Stimulated activated CD8-positive, alpha-beta memory T cell treated with anti-CD3 and anti-CD28 coated beads, Interleukin-15, amount 100 ng/mL, for 24 hours (primary cell): ENCODE measurements around the gene NPFFR1.
"Not testable (repeated sequence)": the region's sequence is repeated elsewhere in the genome, so short reads cannot be mapped to it uniquely, and the experiment has no call there.

ENCODE experiments used
- DNase-seq: peaks from one replicate; pipeline ENCODE4 v3.0.0-alpha.2; 2020; ENCODE audit warnings: low read depth

The NPFFR1 gene

DNA sequence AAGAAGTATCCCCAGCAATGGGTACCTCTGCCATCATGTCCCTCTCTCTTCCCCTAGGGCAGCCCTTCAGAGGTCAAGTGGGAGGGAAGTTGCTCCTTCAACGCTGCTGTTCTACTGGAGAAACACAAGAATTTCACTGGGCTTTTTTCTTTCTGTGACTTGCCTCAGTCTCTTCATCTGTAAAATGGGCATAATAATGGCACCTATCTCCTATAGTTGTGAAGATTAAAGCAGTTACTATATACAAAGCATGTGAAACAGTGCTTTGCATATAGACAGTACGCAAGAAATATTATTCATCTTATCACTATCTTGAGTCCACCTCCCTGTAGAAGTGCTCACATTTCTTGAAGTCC is 1.6 kb upstream of the NPFFR1 start:
- DNase-seq, result no peak

DNA sequence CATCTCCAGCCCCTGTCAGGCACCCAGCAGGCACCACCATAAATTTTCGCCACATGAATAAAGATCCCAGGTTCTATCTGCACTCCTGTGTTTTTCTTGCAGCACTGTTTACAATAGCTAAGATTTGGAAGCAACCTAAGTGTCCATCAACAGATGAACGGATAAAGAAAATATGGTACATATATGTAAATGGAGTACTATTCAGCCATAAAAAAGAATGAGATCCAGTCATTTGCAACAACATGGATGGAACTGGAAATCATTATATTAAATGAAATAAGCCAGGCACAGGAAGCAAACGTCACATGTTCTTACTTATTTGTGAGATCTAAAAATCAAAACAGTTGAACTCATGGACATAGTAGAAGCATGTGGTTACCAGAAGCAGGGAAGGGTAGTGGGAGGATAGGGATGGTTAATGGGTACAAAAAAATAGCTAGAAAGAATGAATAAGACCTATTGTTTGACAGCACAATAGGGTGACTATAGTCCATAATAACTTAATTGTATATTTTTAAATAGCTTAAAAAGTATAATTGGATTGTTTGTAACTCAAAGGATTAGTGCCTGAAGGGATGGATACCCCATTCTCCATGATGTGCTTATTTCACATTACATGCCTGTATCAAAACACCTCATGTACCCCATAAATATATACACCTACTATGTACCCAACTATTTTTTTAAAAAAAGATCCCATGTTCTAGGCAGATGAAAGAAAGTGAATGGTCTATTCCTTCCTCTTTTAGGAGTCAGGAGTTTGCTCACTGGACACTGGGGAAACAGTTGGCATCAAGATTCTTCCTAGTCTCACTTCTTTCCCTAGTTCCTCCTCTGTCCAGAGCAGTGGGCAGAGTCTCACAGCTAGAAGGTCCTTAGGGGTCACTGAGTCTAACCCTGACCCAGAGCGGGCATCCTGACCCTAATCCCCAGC is 1.0 kb upstream of the NPFFR1 start:
- no peak for DNase-seq

DNA sequence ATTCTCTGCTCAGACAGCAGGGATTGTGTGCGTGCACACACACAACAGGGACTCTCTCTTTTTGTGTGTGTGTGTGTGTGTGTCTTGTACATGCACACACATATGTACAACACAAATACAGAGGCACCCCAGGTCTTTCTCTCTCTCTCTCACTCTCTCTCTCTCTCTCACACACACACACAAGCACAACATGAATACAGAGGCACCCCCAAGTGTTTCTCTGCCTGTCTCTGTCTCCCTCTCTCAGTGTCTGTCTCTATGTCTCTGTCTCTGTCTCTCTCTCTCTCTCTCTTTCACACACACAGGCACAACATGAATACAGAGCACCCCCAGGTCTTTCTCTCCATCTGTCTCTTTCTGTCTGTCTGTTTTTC is 746 bp downstream of the NPFFR1 start:
- no peak for DNase-seq

DNA sequence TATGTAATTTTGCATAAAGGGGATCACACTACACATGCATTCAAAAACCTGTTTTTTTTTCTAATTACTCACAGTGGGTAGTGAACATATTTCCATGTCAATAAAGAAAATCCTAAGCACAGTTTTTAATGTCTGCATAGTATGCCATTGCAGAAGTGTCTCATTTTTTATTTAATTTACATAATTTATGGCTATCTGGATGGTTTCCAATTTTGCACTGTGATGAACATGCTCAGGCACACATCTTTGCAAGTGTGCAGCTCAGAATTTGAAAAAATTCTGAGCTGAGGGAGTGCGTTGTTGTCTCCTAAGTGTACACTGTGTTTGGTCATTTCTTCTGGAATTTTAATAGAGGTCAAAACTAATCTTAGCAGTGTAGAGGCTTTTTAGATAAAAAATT is 2.2 kb downstream of the NPFFR1 start:
- DNase-seq, result no peak

DNA sequence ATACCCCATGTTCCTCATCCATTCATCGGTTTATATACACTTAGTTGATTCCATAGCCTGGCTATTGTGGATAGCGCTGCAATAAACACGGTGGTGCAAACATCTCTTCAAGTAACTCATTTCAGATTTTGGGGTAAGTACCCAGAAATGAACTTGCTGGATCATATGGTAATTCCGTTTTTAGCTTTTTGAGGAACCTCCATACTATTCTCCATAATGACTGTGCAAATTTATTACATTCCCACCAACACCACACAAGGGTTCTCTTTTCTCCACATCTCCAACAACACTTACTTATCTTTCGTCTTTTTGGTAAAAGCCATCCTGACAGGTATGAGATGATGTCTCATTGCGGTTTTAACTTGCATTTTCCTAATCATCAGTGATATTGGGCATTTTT is 3.7 kb downstream of the NPFFR1 start:
- DNase-seq, result no peak

DNA sequence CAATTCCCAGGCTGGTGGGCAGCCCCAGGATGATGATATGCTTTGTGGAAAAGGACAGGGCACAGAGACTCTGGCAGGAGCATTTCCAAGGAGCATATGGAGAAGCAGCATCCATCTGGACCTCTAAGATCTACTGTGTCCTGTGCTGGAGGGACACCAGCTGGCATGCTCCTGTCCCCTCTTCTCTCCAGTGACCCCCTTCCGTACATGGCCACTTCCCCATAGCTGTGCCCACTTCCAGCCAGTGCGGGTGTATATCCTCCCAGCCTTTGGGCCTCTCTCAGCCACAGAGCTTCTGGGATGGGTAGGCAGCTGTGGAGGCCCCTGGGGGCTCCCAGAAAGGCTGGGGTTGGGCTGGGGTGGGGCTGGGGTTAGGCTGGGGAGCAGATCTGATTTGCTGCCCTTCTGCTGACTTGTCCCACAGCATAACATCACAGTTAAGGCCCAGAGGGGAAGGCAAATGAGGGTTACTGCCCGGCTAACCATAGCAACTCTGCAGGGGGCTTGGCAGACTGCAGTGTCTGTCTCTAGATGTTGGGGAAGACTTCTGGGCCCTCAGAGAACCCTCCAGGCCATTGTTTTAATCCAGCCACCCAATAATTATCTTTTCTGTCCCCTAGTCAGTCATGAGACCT is 6.3 kb downstream of the NPFFR1 start:
- no peak for DNase-seq

DNA sequence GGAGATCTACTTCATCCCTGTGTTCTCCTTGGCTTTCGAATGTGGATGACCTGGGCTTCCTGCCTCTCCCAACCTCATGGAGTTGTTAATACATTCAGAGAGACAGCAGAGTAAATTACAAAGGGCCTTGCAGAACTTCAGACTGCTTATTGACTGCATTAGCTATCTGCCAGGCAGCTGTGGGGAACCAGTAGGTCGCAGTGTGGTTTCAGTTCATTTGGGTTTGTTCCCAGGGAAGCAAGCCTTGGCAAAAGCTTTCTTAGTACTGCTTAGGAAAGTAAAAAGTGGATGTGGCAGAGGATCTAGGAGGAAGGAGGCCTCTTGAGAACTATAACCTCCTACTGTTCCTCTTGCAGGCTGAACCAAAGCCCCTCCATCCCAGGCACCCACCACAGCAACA is 9.2 kb downstream of the NPFFR1 start:
- no peak for DNase-seq

DNA sequence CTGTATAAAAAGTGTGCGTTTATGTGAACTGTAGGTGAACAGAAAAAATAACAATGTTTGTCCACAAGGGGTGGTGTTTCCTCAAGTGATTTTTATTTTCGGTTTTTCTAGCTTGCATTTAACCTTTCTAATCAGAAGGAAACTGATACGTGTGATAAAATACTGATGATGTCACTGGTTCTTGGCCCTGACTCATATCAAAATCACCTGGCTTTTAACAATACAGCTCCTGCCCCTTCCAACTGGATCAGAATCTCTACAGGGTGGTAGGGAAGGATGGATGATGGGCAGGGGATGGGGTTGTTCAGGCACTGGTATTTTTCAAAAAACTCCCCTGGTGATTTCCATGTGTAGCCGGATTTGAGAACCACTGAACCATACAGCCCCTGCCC is 10.9 kb downstream of the NPFFR1 start:
- no peak for DNase-seq

DNA sequence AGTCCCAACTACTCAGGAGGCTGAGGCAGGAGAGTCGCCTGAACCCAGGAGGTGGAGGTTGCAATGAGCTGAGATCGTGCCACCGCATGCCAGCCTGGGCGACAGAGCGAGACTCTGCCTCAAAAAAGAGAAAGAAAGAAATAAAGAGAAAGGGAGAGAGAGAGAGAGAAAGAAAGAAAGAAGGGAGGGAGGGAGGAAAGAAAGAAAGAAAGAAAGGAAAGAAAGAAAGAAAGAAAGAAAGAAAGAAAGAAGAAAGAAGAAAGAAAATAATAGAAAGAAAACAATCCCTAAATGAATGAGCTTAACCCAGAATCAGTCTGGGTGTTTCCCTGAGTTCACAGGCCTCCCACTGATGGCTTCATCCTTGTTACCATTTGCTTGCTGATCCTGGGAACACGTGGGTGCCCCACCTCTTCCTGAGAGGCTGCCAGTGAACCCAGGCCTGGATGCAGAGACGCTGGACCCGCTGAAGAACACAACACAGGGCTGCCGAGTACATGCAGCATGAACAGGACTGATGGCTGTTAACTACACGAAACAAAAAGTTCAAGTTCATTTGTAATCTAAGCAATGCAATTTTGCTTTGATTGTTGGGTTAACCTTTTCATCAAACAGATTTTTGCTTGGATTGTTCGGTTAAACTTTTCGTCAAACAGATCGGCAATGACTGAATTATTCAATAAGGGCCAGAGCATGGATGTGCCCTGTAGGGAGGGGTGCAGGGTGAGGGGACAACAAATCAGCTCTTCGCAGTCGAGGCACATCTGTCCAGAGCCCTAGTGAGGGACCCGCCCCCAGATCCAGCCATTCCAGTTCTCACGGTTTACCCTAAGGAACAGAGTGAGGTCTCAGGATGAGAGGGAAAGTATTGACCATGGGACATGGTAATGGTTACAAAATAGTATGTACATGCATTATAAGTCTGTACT is 11.5 kb downstream of the NPFFR1 start:
- DNase-seq, result no peak

DNA sequence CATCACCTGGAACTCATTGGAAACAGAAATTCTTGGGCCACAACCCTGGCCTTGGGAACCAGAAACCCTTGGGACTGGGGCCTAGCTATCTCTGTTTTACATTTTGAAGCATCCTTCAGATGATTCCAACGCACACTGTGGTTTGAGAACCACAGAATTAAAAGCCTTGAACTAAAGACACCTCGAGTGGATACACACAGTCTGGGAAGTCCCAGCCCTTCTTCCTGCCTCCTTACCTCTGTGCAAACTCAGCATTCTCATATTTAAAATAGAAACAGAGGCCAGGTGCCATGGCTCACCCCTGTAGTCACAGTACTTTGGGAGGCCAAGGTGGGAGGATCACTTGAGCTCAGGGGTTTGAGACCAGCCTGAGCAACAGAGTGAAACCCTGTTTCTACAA is 12.9 kb downstream of the NPFFR1 start:
- no peak for DNase-seq

DNA sequence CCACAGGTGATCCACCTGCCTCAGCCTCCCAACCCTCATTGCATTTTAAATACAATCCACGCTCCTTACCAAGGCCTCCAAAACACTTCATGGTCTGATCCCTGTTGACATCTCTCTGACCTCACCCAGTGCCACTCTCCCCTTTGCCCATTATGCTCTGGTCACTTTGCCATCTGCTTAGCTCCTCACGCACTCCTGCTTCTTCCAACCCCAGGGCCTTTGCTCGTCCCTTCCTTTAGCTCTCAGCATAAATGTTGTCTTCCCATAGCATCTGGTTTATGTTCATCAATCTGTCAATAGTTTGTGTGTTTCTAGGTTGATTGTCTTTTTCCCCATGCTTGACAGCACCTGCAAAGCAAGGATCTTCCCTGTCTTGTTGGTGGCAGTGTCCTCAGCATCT is 14.1 kb downstream of the NPFFR1 start:
- no peak for DNase-seq

DNA sequence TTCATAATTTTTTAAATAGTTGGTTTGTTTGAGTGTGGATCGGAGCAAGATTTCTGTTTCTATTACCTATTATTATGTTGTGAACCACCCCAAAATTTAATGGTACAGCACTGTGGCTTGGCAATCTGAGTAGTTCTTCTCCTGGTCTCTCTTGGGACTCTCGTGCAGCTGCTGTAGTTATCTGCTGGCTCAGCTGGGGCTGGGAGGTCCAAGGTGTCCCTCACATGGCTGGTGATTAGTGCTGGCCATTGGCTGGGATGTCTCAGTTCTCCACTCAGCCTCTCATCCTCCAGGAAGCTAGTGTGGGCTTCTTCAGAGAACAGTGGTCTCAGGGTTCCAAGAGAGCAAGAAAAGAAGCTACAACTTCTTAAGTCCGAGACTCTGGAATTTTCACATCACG is 15.4 kb downstream of the NPFFR1 start:
- no peak for DNase-seq

DNA sequence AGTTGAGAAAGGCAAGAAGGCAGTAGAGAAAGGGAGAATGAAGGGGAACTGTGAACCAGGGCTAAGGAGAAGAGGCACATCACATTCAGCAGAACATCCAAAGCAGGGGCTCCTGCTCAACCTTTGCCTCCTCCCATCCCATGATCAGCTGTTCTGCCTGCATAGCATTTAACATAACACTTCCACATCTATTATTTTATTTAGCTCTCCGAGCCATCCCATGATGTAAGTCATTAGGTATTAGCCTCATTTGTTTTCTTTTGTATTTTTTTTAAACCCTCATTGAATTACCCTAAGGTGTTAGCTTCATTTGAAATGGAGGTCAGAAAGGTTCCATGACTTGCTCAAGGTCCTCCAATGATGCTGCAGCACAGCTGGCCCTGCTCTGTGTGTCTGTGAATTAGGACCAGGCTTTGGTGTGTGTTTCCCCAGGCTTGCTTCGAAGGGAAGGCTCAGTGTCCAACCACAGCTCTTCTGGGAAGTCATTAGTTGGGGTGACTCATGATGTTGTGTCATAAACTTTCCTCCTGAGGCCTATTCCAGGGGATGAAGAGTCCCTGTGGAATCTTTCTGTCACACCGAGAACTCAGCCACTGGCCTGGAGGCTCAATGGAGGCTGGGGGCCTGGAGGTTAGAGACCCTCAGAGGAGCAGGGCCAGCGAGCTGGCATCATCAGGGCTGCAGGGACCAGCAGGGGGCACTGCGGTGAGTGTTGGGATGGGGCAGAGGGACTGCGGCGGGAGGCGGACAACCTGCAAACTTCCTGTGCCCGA is 16.5 kb downstream of the NPFFR1 start:
- DNase-seq, result no peak

DNA sequence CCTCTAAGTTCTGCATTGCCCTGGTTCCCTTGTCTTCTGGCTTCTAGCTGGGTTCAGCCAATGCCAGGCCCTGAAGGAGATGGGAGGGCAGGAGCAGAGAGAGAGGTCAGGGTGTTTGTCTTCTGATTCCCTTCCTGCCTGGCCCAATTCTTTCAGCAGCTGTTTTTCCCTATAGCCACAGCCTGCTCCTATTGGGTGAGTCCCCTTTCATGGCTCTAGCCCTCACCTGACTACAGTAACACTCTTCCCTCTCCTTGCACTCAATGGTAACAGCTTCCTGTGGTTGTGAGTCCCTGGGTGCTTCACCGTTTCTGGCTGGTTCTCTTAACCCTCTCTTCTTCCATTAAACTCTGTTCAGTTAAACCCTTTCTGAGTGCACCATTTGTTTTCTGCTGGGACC is 17.1 kb downstream of the NPFFR1 start:
- DNase-seq, result no peak

DNA sequence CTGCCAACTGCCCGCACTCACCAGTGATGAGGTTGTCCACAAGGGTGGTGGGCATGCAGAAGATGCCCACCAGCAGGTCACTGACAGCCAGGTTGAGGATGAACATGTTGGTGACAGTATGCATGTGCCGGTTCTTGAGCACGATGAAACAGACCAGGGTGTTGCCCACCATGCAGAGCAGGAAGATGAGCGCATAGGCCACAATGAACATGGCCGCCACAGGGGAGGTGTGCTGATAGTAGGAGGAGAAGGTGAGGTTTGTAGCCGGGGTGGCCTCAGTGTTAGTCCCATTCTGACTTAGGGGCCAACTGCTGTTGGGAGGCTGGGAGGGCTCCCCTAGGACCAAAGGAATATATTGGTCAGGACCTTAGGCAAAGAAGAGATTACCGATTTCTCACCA is 17.7 kb downstream of the NPFFR1 start:
- no peak for DNase-seq

DNA sequence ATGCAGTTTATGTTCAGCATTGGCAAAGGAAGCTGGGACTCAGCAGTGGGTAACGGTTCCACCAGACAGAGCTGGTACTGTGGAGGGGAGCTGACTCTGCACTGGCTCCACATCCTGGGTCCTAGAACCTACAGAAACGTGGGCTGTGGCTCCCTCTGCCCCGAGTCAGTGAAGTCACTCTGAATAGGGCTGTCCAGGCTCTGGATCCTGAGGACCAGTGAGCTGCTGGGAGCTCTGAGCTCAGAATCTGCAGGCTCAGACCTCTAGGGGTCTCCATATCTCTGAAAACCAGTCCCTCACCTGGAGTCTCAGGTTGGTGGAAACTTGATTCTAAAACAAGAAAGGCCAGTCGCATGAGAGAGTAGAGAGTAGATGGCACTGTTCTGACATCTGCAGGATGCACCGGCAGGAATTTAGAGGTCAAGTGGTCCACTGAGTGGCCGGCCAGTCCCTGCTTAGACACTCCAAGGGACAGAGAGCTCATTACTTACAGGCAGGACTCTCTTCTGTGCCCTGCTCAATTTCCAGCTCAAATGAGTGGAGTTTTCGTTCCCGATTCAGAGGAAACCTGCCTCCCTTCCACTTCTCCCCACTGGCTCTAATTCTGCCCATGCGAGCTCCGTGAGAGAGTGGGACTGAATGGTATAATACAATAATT is 18.6 kb downstream of the NPFFR1 start:
- no peak for DNase-seq

DNA sequence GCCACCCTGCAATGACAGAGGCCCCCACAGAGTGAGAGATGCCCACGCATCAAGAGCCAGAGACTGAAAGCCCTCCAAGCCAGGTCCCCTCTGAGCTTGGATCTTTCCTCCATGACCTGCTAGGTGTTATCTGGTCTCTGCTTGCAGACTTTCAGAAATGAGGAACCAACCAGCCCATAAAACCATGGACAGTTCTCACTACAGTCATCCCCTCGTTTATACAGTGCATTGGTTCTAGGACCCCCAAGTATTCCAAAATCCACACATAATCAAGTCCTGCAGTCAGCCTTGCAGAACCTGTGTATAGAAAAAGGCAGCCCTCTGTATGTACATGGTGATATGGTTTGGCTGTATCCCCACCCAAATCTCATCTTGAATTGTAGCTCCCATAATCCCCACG is 23.1 kb downstream of the NPFFR1 start:
- no peak for DNase-seq

DNA sequence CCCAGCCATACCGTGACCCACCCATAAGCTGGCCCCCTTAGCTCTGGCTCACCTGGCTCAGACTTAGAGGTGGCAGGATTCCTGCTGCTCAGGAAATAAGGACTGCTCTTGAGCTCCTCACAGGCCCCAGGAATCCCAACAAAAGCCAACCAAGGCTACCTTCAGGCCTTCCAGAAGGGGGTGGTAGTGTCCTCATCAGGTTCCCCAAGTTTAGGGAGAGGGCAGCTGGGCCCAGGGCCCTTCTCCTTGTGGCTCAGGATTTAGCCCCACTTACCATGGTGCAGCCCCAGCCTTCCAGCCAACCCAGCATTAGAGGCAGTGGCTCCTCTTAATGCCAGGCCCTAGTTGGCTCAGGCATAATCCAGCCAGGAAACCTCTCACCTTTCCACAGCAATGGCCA is 23.5 kb downstream of the NPFFR1 start:
- DNase-seq, result no peak

DNA sequence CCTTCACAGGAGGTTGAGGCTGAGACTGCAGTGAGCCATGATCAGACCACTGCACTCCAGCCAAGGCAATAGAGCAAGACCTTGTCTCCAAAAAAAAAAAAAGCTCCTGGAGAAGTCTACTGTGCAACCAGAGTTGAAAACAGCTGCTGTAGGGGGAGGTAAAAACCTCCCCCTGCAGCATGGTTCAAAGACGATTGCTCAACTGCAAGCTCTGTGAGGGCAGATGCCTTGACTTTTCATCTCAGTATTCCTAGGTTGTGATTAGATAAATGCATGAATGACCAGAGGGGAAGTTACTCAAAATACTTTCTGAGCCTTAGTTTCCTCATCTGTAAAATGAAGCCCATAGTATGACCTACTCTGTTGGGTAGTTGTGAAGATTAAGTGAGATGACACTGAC is 25.6 kb downstream of the NPFFR1 start:
- DNase-seq, result no peak

DNA sequence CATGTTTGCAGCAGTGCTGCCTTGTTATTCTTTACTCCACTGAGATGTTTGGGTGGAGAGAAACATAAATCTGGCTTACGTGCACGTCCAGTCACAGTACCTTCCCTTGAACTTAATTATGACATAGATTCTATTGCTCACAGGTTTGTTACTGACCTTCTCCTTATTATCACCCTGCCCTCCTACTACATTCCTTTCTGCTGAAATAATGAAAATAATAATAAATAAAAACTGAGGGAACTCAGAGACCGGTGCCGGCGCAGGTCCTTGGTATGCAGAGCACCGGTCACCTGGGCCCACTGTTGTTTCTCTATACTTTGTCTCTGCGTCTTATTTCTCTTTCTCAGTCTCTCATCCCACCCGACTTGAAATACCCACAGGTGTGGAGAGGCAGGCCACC is 26.0 kb downstream of the NPFFR1 start:
- DNase-seq, result not testable (repeated sequence)

DNA sequence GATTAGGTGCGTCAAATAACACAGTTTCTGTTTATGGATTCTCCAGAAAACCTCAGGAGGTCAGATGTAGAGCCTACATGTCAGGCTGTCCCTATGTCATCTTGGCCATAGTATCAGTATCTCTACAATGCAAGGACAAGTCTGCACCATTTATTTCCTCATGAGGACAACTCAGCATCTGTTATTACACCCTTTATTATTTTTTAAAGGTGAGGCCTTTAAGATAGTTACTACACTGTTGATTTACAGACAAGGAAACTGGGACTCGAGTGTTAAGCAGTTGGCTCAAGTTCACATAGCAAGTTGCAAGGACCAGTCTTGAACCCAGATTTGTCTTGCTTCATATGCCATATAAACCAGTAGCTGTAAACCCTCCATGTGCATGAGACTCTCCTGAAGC is 27.3 kb downstream of the NPFFR1 start:
- DNase-seq, result no peak
